Measurements from ENCODE around the gene RNASET2. TPM values are rescaled to one million over a fixed set of nuclear protein-coding genes. Genes with fewer than 3 reads are reported as not detected.

RNASET2 gene
- total and polyA plus RNA-seq, 2 of the 13 experiments (the other 11 are each of a cell fraction or from before 2014, with no cell fraction given): 44.6 to 597 TPM

DNA sequence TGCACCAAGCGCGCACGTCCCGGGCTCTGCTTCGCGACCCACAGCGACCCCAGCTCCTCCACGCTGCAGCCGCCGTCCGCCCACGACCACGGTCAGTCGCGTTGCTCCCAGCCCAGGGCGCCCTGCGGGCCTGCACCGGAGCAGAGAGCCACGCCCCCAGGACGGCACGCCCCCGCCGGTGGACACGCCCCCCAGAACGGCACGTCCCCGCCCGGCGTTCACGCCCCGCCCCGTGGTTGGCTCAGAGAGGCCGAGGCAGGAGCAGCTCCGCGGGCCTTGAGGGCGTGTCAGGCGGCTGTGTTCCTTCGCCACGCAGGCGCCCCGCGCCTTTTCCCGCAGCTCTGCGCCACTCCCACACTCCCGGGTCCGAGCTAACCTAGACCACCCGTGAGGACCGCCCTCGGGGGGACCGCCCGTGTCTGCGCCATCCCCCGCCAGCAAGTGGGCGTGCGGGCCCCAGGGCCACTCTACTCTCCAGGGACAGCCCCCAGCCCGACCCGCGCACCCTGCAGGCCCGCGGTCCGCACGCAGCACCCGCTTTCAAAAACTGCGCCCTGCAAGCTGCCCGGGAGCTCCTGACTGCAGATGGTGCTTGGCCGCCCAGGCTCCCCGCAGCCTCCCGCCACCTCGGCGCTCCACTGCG lies at the start of gene RNASET2 (continued):
- TF ChIP-seq, protein P1, sequence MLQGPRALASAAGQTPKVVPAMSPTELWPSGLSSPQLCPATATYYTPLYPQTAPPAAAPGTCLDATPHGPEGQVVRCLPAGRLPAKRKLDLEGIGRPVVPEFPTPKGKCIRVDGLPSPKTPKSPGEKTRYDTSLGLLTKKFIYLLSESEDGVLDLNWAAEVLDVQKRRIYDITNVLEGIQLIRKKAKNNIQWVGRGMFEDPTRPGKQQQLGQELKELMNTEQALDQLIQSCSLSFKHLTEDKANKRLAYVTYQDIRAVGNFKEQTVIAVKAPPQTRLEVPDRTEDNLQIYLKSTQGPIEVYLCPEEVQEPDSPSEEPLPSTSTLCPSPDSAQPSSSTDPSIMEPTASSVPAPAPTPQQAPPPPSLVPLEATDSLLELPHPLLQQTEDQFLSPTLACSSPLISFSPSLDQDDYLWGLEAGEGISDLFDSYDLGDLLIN (CRISPR knock-in tag; IDR thresholded peaks at IDR 0.05; ENCODE audit: borderline replicate concordance): no peak
- TF ChIP-seq NAIF1 (CRISPR knock-in tag; IDR thresholded peaks at IDR 0.05; ENCODE audit: borderline replicate concordance) (peak; percentile 92; the same call in 1 of the 2 replicates), NCOA2 (CRISPR knock-in tag; IDR thresholded peaks at IDR 0.05) (no peak), ZSCAN25 (CRISPR knock-in tag; IDR thresholded peaks at IDR 0.05) (no peak), ZNF703 (CRISPR knock-in tag; IDR thresholded peaks at IDR 0.05; ENCODE audit: borderline replicate concordance) (no peak; the same call in 1 of the 2 replicates), KLF11 (CRISPR knock-in tag; IDR thresholded peaks at IDR 0.05) (no peak; the same call in 1 of the 2 replicates), ZIK1 (CRISPR knock-in tag; IDR thresholded peaks at IDR 0.05; ENCODE audit: borderline replicate concordance, low read depth) (peak; percentile 63), ZNF720 (CRISPR knock-in tag; IDR thresholded peaks at IDR 0.05) (no peak)
- TF ChIP-seq, protein P2, sequence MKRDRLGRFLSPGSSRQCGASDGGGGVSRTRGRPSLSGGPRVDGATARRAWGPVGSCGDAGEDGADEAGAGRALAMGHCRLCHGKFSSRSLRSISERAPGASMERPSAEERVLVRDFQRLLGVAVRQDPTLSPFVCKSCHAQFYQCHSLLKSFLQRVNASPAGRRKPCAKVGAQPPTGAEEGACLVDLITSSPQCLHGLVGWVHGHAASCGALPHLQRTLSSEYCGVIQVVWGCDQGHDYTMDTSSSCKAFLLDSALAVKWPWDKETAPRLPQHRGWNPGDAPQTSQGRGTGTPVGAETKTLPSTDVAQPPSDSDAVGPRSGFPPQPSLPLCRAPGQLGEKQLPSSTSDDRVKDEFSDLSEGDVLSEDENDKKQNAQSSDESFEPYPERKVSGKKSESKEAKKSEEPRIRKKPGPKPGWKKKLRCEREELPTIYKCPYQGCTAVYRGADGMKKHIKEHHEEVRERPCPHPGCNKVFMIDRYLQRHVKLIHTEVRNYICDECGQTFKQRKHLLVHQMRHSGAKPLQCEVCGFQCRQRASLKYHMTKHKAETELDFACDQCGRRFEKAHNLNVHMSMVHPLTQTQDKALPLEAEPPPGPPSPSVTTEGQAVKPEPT (CRISPR knock-in tag; IDR thresholded peaks at IDR 0.05; ENCODE audit: low read depth): peak; percentile 89
- TF ChIP-seq, protein P3, sequence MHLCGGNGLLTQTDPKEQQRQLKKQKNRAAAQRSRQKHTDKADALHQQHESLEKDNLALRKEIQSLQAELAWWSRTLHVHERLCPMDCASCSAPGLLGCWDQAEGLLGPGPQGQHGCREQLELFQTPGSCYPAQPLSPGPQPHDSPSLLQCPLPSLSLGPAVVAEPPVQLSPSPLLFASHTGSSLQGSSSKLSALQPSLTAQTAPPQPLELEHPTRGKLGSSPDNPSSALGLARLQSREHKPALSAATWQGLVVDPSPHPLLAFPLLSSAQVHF (CRISPR knock-in tag; IDR thresholded peaks at IDR 0.05): peak; percentile 4; the same call in 1 of the 2 replicates
- TF ChIP-seq, protein P4, sequence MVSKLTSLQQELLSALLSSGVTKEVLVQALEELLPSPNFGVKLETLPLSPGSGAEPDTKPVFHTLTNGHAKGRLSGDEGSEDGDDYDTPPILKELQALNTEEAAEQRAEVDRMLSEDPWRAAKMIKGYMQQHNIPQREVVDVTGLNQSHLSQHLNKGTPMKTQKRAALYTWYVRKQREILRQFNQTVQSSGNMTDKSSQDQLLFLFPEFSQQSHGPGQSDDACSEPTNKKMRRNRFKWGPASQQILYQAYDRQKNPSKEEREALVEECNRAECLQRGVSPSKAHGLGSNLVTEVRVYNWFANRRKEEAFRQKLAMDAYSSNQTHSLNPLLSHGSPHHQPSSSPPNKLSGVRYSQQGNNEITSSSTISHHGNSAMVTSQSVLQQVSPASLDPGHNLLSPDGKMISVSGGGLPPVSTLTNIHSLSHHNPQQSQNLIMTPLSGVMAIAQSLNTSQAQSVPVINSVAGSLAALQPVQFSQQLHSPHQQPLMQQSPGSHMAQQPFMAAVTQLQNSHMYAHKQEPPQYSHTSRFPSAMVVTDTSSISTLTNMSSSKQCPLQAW (CRISPR knock-in tag; IDR thresholded peaks at IDR 0.05): peak; percentile 32; the same call in 1 of the 2 replicates
- TF ChIP-seq, protein P5, sequence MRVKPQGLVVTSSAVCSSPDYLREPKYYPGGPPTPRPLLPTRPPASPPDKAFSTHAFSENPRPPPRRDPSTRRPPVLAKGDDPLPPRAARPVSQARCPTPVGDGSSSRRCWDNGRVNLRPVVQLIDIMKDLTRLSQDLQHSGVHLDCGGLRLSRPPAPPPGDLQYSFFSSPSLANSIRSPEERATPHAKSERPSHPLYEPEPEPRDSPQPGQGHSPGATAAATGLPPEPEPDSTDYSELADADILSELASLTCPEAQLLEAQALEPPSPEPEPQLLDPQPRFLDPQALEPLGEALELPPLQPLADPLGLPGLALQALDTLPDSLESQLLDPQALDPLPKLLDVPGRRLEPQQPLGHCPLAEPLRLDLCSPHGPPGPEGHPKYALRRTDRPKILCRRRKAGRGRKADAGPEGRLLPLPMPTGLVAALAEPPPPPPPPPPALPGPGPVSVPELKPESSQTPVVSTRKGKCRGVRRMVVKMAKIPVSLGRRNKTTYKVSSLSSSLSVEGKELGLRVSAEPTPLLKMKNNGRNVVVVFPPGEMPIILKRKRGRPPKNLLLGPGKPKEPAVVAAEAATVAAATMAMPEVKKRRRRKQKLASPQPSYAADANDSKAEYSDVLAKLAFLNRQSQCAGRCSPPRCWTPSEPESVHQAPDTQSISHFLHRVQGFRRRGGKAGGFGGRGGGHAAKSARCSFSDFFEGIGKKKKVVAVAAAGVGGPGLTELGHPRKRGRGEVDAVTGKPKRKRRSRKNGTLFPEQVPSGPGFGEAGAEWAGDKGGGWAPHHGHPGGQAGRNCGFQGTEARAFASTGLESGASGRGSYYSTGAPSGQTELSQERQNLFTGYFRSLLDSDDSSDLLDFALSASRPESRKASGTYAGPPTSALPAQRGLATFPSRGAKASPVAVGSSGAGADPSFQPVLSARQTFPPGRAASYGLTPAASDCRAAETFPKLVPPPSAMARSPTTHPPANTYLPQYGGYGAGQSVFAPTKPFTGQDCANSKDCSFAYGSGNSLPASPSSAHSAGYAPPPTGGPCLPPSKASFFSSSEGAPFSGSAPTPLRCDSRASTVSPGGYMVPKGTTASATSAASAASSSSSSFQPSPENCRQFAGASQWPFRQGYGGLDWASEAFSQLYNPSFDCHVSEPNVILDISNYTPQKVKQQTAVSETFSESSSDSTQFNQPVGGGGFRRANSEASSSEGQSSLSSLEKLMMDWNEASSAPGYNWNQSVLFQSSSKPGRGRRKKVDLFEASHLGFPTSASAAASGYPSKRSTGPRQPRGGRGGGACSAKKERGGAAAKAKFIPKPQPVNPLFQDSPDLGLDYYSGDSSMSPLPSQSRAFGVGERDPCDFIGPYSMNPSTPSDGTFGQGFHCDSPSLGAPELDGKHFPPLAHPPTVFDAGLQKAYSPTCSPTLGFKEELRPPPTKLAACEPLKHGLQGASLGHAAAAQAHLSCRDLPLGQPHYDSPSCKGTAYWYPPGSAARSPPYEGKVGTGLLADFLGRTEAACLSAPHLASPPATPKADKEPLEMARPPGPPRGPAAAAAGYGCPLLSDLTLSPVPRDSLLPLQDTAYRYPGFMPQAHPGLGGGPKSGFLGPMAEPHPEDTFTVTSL (CRISPR knock-in tag; IDR thresholded peaks at IDR 0.05; ENCODE audit: borderline replicate concordance): no peak; the same call in 1 of the 2 replicates
- TF ChIP-seq, protein P6, sequence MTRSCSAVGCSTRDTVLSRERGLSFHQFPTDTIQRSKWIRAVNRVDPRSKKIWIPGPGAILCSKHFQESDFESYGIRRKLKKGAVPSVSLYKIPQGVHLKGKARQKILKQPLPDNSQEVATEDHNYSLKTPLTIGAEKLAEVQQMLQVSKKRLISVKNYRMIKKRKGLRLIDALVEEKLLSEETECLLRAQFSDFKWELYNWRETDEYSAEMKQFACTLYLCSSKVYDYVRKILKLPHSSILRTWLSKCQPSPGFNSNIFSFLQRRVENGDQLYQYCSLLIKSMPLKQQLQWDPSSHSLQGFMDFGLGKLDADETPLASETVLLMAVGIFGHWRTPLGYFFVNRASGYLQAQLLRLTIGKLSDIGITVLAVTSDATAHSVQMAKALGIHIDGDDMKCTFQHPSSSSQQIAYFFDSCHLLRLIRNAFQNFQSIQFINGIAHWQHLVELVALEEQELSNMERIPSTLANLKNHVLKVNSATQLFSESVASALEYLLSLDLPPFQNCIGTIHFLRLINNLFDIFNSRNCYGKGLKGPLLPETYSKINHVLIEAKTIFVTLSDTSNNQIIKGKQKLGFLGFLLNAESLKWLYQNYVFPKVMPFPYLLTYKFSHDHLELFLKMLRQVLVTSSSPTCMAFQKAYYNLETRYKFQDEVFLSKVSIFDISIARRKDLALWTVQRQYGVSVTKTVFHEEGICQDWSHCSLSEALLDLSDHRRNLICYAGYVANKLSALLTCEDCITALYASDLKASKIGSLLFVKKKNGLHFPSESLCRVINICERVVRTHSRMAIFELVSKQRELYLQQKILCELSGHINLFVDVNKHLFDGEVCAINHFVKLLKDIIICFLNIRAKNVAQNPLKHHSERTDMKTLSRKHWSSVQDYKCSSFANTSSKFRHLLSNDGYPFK (CRISPR knock-in tag; IDR thresholded peaks at IDR 0.05; ENCODE audit: borderline replicate concordance): 0 out of 2 replicates have a peak, but pooled peaks have one; percentile 89

Data from HepG2 (cell line).